Immature natural killer cell (primary cell): ENCODE results near the gene CAPN11. TPM values are rescaled to one million over a fixed set of nuclear protein-coding genes. Genes with fewer than 3 reads are reported as not detected.
"Not testable (repeated sequence)": the region's sequence is repeated elsewhere in the genome, so short reads cannot be mapped to it uniquely, and the experiment has no call there.

Experiments
- DNase-seq, 3 donors: peaks; one replicate each; pipeline ENCODE4 v3.0.0; 2022; ENCODE audit warnings: mixed read lengths in 1 of 3
- H3K27ac Mint-ChIP-seq, 6 donors: one replicate each; pipeline ENCODE4 v1.8.0; 2020; ENCODE audit warnings: mixed read lengths in 6 of 6, mild to moderate bottlenecking in 5 of 6, inconsistent platforms in 4 of 6, moderate library complexity in 3 of 6
- H3K27me3 Mint-ChIP-seq, 3 donors: one replicate each; pipeline ENCODE4 v1.8.0; 2020 to 2021; ENCODE audit warnings: low read depth in 3 of 3, mild to moderate bottlenecking in 3 of 3, mixed read lengths in 3 of 3, moderate library complexity in 3 of 3, inconsistent platforms in 1 of 3
- H3K36me3 Mint-ChIP-seq, 3 donors: one replicate each; pipeline ENCODE4 v1.8.0; 2020; ENCODE audit warnings: mixed read lengths in 3 of 3, inconsistent platforms in 2 of 3, mild to moderate bottlenecking in 2 of 3
- H3K4me1 Mint-ChIP-seq, 2 donors: one replicate each; pipeline ENCODE4 v1.8.0; 2020; ENCODE audit warnings: inconsistent platforms in 2 of 2, mild to moderate bottlenecking in 2 of 2, mixed read lengths in 2 of 2, moderate library complexity in 1 of 2
- H3K4me3 Mint-ChIP-seq, 5 donors: one replicate each; pipeline ENCODE4 v1.8.0; 2020; ENCODE audit warnings: mild to moderate bottlenecking in 5 of 5, mixed read lengths in 5 of 5, inconsistent platforms in 3 of 5, moderate library complexity in 3 of 5
- H3K9me3 Mint-ChIP-seq, 6 donors: one replicate each; pipeline ENCODE4 v1.8.0; 2020; ENCODE audit warnings: mild to moderate bottlenecking in 6 of 6, mixed read lengths in 6 of 6, inconsistent platforms in 4 of 6, moderate library complexity in 3 of 6
- polyA plus RNA-seq, 3 donors: library from polyadenylated mRNA; unstranded; fragments of 300-500 nt; fragmentation: Illumina TruSeq; gene quantifications; one replicate each; pipeline ENCODE4 v1.2.3, GENCODE V29; 2021

The CAPN11 gene
- polyA plus RNA-seq, 3 donors from 2014 or later = 0.29 TPM; not detected in 2

DNA sequence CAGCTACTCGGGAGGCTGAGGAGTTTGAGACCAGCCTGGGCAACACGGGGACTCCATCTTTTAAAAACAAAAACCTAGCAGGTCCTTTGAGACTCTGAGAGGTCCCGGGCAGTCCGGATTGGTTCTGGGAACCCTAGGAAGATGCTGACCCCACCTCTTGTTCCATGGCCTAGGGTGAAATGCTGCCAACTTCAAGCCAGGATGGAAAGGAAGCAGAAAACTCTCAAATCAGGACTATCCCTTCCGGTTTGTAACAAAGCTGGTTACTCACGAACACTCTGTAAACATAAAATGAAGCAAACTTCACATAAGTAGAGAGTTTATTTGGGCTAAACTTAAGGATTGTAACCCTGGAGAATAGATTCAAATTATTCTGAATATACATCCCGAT is 28.0 kb downstream of the CAPN11 start:
- no peak overlapping the region for H3K4me3 Mint-ChIP-seq
- no peak for DNase-seq
- no peaks in the 10 kb centered on the region for H3K36me3 Mint-ChIP-seq
- H3K9me3 Mint-ChIP-seq = no peaks in the 10 kb centered on the region
- H3K27ac Mint-ChIP-seq = no peak overlapping the region
- no peaks in the 10 kb centered on the region for H3K4me1 Mint-ChIP-seq
- peaks cover 0 to 8% (median 3%) of the 10 kb centered on the region in 3 donors for H3K27me3 Mint-ChIP-seq

GRCh38 chr6:44188819-44189218 is 30.2 kb downstream of the CAPN11 start:
- Mint-ChIP-seq H3K4me3 (no peak overlapping the region), H3K36me3 (no peaks in the 10 kb centered on the region), H3K4me1 (peaks cover 10% of the 10 kb centered on the region in 2 donors), H3K27me3 (peaks cover 3 to 8% (median 4%) of the 10 kb centered on the region in 3 donors), H3K9me3 (no peaks in the 10 kb centered on the region), H3K27ac (no peak overlapping the region)
- DNase-seq = no peak

DNA sequence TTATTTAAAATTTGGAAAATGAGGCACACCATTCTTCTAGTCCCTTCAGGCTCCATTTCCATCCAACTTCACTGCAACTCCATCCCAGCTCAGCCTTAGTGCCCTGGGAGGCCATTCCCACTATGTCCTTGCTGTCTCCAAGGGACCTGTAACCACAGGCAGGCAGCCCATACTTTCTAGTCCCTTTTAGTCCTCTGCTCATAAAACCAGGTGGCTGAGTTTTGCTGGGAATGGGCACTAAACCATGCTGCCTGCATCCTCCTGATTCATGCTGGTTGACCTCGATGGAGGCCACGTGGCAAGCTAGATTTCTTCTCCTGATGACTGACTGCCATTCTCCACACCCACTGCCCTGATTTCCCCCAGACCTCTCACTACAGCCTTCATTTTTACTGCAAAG is 30.6 kb downstream of the CAPN11 start:
- peaks cover 10% of the 10 kb centered on the region in 2 donors for H3K4me1 Mint-ChIP-seq
- no peak overlapping the region for H3K27ac Mint-ChIP-seq
- no peak overlapping the region for H3K4me3 Mint-ChIP-seq
- H3K36me3 Mint-ChIP-seq = no peaks in the 10 kb centered on the region
- H3K27me3 Mint-ChIP-seq = peaks cover 3 to 6% (median 4%) of the 10 kb centered on the region in 3 donors
- DNase-seq = no peak
- no peaks in the 10 kb centered on the region for H3K9me3 Mint-ChIP-seq

DNA sequence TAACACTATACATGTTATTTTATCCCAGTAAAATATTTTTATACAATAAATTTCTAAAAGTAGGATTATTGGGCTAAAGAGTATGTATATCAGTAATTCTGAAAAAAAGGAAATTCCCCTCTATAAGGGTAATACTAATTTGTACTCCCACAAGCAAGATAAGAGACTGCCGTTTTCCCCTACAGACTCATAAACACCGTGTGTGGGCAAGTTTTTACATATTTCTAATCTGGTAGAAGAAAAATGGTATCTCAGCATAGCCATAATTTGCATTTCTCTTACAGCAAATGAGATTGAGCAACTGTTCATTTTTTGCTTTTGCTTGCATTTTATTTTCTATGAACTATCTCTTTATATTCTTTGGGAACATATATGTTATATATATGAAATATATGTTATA is 32.1 kb downstream of the CAPN11 start:
- H3K27ac Mint-ChIP-seq = no peak overlapping the region
- DNase-seq = no peak
- peaks cover 3 to 9% (median 4%) of the 10 kb centered on the region in 3 donors for H3K27me3 Mint-ChIP-seq
- H3K9me3 Mint-ChIP-seq = no peaks in the 10 kb centered on the region
- no peak overlapping the region for H3K4me3 Mint-ChIP-seq
- no peaks in the 10 kb centered on the region for H3K36me3 Mint-ChIP-seq
- H3K4me1 Mint-ChIP-seq = peaks cover 10% of the 10 kb centered on the region in 2 donors

DNA sequence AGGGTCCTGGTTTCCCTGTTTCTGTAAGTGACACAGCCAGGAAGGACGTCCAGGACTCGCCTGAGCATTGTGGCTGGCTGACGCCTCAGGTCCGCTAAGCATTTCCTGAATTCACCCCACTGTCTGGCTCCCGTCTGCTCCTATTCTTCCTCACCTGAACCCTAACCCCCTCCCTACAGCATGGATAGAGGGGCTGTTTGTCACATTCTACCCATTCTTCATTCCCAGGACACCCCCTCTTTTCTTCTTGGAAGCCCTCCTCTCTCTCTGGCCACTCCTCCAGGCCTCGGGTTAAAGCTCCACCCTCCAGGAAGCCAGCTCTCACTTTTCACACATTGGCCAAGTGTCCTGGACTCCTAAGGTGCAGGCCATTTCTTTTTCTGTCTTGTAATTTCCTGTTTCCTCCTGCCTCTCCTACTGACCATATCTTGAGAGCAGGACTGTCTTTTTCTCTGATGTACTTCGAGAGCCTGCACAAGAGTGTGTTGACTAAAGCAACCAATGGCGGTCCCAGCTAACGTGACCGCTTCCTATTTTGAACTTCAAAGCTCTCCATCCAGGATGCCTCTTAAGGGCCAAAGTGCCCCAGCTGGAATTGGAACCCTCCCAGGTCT is 33.9 kb downstream of the CAPN11 start:
- H3K36me3 Mint-ChIP-seq = no peaks in the 10 kb centered on the region
- no peaks in the 10 kb centered on the region for H3K9me3 Mint-ChIP-seq
- H3K27me3 Mint-ChIP-seq = peaks cover 0 to 4% (median 3%) of the 10 kb centered on the region in 3 donors

DNA sequence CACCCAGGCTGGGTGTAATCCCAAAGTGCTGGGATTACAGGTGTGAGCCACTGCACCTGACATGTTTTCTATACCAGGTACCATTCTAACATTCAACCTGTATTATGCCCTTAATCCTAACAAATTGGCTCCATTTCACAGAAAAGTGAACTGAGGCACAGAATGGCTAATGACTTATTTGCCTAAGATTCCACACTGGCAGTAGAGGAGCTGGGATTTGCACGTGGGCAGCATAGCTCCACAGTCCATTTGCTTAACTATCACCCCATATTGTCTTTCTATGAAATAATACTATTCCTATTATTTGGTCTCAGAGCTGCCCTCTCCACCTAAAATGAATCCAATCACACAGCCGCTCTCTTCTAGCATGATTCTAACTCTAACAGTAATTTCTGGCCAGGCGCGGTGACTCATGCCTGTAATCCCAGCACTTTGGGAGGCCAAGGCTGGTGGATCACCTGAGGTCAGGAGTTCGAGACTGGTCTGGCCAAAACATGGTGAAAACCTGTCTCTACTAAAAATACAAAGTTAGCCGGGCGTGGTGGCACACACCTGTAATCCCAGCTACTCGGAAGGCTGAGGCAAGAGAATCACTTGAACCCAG is 34.8 kb downstream of the CAPN11 start:
- no peak for DNase-seq
- H3K27ac Mint-ChIP-seq = no peak overlapping the region
- H3K27me3 Mint-ChIP-seq = peaks cover 0 to 4% (median 3%) of the 10 kb centered on the region in 3 donors
- no peaks in the 10 kb centered on the region for H3K36me3 Mint-ChIP-seq
- H3K9me3 Mint-ChIP-seq = no peaks in the 10 kb centered on the region
- H3K4me1 Mint-ChIP-seq = peaks cover 10% of the 10 kb centered on the region in 2 donors
- no peak overlapping the region for H3K4me3 Mint-ChIP-seq

More for the DNA sequence above, 33.9 kb downstream of the CAPN11 start:
- peak overlapping the region in 2 of 6 donors; percentile 5 to 86 for H3K27ac Mint-ChIP-seq
- peaks cover 10% of the 10 kb centered on the region in 2 donors for H3K4me1 Mint-ChIP-seq
- H3K4me3 Mint-ChIP-seq = peak overlapping the region in 4 of 5 donors; percentile 18 to 60 (median 38)
- DNase-seq = no peak

- no peak for DNase-seq
- Mint-ChIP-seq H3K27me3 (peaks cover 0 to 4% (median 3%) of the 10 kb centered on the region in 3 donors), H3K4me1 (peaks cover 10% of the 10 kb centered on the region in 2 donors), H3K27ac (peak overlapping the region in 1 of 6 donors; percentile 59), H3K9me3 (no peaks in the 10 kb centered on the region), H3K4me3 (no peak overlapping the region), H3K36me3 (no peaks in the 10 kb centered on the region)
Measured at GRCh38 chr6:44194326-44194725, 35.7 kb downstream of the CAPN11 start.

GRCh38 chr6:44196351-44196750 is 37.7 kb downstream of the CAPN11 start:
- not testable (repeated sequence) for DNase-seq, H3K36me3 Mint-ChIP-seq, H3K27me3 Mint-ChIP-seq, H3K4me3 Mint-ChIP-seq, H3K27ac Mint-ChIP-seq, H3K9me3 Mint-ChIP-seq
- H3K4me1 Mint-ChIP-seq = peaks cover 10% of the 10 kb centered on the region in 2 donors

GRCh38 chr6:44198684-44199083 is 40.1 kb downstream of the CAPN11 start:
- H3K27me3 Mint-ChIP-seq = peaks cover 0 to 6% (median 0%) of the 10 kb centered on the region in 3 donors
- no peak for DNase-seq
- H3K27ac Mint-ChIP-seq = no peak overlapping the region
- H3K9me3 Mint-ChIP-seq = no peaks in the 10 kb centered on the region
- no peaks in the 10 kb centered on the region for H3K4me1 Mint-ChIP-seq
- no peaks in the 10 kb centered on the region for H3K36me3 Mint-ChIP-seq
- no peak overlapping the region for H3K4me3 Mint-ChIP-seq

DNA sequence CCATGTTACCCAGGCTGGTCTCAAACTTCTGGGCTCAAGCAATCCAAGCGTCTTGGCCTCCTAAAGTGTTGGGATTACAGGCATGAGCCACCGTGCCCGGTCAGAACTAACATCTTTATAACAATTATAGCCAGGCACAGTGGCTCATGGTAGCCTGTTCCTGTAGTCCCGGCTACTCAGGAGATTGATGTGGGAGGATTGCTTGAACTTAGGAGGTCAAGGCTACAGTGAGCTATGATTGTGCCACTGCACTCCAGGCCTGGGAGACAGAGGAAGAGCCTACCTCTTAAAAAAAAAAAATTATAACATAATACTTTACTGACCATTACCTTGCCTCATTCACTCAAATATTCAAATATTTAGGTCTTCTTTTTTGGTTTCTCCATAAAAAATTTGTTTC is 41.3 kb downstream of the CAPN11 start:
- no peak for DNase-seq
- Mint-ChIP-seq H3K9me3 (no peaks in the 10 kb centered on the region), H3K4me3 (no peak overlapping the region)

GRCh38 chr6:44201200-44201599 is 42.6 kb downstream of the CAPN11 start:
- H3K4me3 Mint-ChIP-seq = no peak overlapping the region
- H3K9me3 Mint-ChIP-seq = no peaks in the 10 kb centered on the region
- H3K36me3 Mint-ChIP-seq = no peaks in the 10 kb centered on the region
- no peak for DNase-seq
- no peaks in the 10 kb centered on the region for H3K4me1 Mint-ChIP-seq
- peaks cover 0 to 4% (median 2%) of the 10 kb centered on the region in 3 donors for H3K27me3 Mint-ChIP-seq
- no peak overlapping the region for H3K27ac Mint-ChIP-seq

More for the DNA sequence above, 41.3 kb downstream of the CAPN11 start:
- Mint-ChIP-seq H3K27ac (no peak overlapping the region), H3K27me3 (peaks cover 0 to 6% (median 2%) of the 10 kb centered on the region in 3 donors), H3K36me3 (no peaks in the 10 kb centered on the region), H3K4me1 (no peaks in the 10 kb centered on the region)

GRCh38 chr6:44201638-44202303 is 43.2 kb downstream of the CAPN11 start:
- DNase-seq = no peak

DNA sequence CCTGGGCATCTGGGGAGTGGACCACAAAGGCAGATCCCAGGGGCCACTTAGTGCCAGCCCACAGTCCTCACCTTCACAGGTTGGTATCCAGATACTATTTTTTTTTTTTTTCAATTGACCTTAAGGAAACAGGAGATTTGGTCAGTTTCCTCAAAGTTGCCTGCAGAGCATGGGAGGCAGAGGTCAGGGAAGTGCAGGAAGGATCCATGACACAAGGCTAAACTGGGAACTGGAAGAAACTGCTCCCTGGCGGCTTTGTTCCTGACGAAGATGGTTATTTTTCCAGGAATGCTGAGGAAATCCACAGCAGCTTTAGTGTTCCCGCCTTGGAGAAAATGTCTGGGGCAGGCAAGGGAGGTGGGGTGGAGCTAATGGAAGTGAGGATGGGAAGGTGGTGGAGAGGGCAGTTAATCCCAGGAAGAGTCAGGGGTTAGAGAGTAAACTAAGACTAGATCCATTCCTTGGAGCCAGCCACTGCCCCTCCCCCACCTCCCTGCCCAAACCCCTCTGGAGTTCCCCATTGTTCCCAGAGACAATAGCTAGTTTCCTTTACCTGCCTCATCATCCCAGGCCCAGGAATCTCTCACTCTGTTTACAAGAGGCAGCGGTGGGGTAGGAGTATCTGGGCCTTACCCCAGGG is 43.8 kb downstream of the CAPN11 start:
- no peaks in the 10 kb centered on the region for H3K4me1 Mint-ChIP-seq
- DNase-seq = no peak
- no peak overlapping the region for H3K4me3 Mint-ChIP-seq
- H3K9me3 Mint-ChIP-seq = no peaks in the 10 kb centered on the region
- no peak overlapping the region for H3K27ac Mint-ChIP-seq
- peaks cover 0 to 4% (median 2%) of the 10 kb centered on the region in 3 donors for H3K27me3 Mint-ChIP-seq
- H3K36me3 Mint-ChIP-seq = no peaks in the 10 kb centered on the region

More at GRCh38 chr6:44201638-44202303, 43.2 kb downstream of the CAPN11 start:
- Mint-ChIP-seq H3K27ac (no peak overlapping the region), H3K4me1 (no peaks in the 10 kb centered on the region), H3K27me3 (peaks cover 0 to 4% (median 2%) of the 10 kb centered on the region in 3 donors), H3K9me3 (no peaks in the 10 kb centered on the region), H3K4me3 (no peak overlapping the region), H3K36me3 (no peaks in the 10 kb centered on the region)
